Stimulated activated CD4-positive, alpha-beta T cell treated with anti-CD3 and anti-CD28 coated beads, Interleukin-4, amount 100 ng/mL, for 4 hours (primary cell): ENCODE data around the gene MMP21.

Experiments used
- DNase-seq, 2 experiments: peaks; one replicate each; pipeline ENCODE4 v3.0.0-alpha.2; 2020

MMP21 gene

GRCh38 chr10:125761961-125762360 is 13.7 kb downstream of the MMP21 start:
- DNase-seq: no peak

GRCh38 chr10:125757742-125758141 is 17.9 kb downstream of the MMP21 start:
- no peak for DNase-seq

GRCh38 chr10:125756853-125757487 is 18.7 kb downstream of the MMP21 start:
- no peak for DNase-seq

GRCh38 chr10:125756196-125756595 is 19.4 kb downstream of the MMP21 start:
- DNase-seq: no peak

- no peak for DNase-seq
Measured at GRCh38 chr10:125747417-125747816, 28.2 kb downstream of the MMP21 start.

GRCh38 chr10:125744909-125745308 is 30.7 kb downstream of the MMP21 start:
- no peak for DNase-seq

- no peak for DNase-seq
Measured at GRCh38 chr10:125742465-125742864, 33.2 kb downstream of the MMP21 start.

- DNase-seq: no peak
Measured at GRCh38 chr10:125739994-125740679, 35.5 kb downstream of the MMP21 start.

GRCh38 chr10:125738206-125738605 is 37.4 kb downstream of the MMP21 start:
- no peak for DNase-seq

GRCh38 chr10:125734823-125735222 is 40.8 kb downstream of the MMP21 start:
- DNase-seq: no peak

- DNase-seq: no peak
Measured at GRCh38 chr10:125734148-125734547, 41.5 kb downstream of the MMP21 start.

- DNase-seq: no peak
Measured at GRCh38 chr10:125727436-125727835, 48.2 kb downstream of the MMP21 start.

- no peak for DNase-seq
Measured at GRCh38 chr10:125726914-125727313, 48.7 kb downstream of the MMP21 start.

GRCh38 chr10:125722811-125723210 is 52.8 kb downstream of the MMP21 start:
- DNase-seq: no peak

- DNase-seq: no peak
Measured at GRCh38 chr10:125721035-125721434, 54.6 kb downstream of the MMP21 start.

GRCh38 chr10:125720002-125720382 is 55.6 kb downstream of the MMP21 start:
- no peak for DNase-seq

GRCh38 chr10:125719173-125720001 is 56.2 kb downstream of the MMP21 start, which contains the start of gene EDRF1:
EDRF1 (plus strand) TSS chr10:125719709; CDS start chr10:125719808, 99 bp downstream.
- DNase-seq: peak; percentile 97 to 100
